GM12878 (cell line): ENCODE results near the gene CNPY1. TPM values are rescaled to one million over a fixed set of nuclear protein-coding genes. Genes with fewer than 3 reads are reported as not detected.

Experiments used
- ATAC-seq: fragments of 200-7000 bp; cut with Tn5 transposase; 3 replicates; pipeline ENCODE4 v1.9.1; 2020; ENCODE audit warnings: mild to moderate bottlenecking, moderate library complexity
- BruUV-seq: library from RNA; stranded (reverse); fragments of 400-500 nt; replicated peaks from 2 replicates; lab custom pipeline; 2021; lab: Mats Ljungman, UMichigan
- CTCF ChIA-PET: fragments of 300-600 bp; sonication (Branson Sonifier 250); formaldehyde crosslinking; extraction: SDS; loops from one replicate; lab custom pipeline; 2021; ENCODE audit warnings: inconsistent platforms; lab: Yijun Ruan, JAX
- POLR2A ChIA-PET: fragments of 350-600 bp; formaldehyde crosslinking; extraction: SDS; loops from one replicate; lab custom pipeline; 2021; ENCODE audit warnings: inconsistent platforms; lab: Charles Lee
- RAD21 ChIA-PET: fragments of 300-600 bp; sonication (Branson Sonifier 250); formaldehyde crosslinking; loops from one replicate; lab custom pipeline; 2023; ENCODE audit warnings: antibody characterized with exemption; ENCODE audit not compliant: unreplicated experiment; lab: Charles Lee
- SMC1A ChIA-PET: fragments of 300-600 bp; sonication (Branson Sonifier 250); formaldehyde crosslinking; loops from one replicate; lab custom pipeline; 2023; ENCODE audit not compliant: unreplicated experiment, uncharacterized antibody; lab: Charles Lee
- DNase-seq: peaks from one replicate; pipeline ENCODE4 v3.0.0-alpha.2; 2011; ENCODE audit warnings: low read depth, low spot score
- FAIRE-seq: peaks from 3 replicates; lab custom pipeline; 2011; peaks lifted over from hg19 to GRCh38; lab: Jason Lieb, UNC
- H2AFZ ChIP-seq: 2 replicates; pipeline ENCODE4 v1.6.0; 2011; ENCODE audit warnings: low read depth, low read length, control low read depth; ENCODE audit not compliant: control insufficient read depth
- H3K27ac ChIP-seq: 2 replicates; pipeline ENCODE4 v1.5.1; 2011; ENCODE audit warnings: control low read depth; ENCODE audit not compliant: control insufficient read depth, insufficient read depth
- H3K27me3 ChIP-seq, 2 experiments: replicated peaks in 1 of 2; 2 replicates each; pipeline versions ENCODE4 v1.6.0 to v1.6.1; 2011; ENCODE audit warnings: low read length in 1 of 2; ENCODE audit not compliant: control insufficient read depth in 2 of 2, insufficient read depth in 2 of 2
- H3K36me3 ChIP-seq, 2 experiments: 2 replicates each; pipeline ENCODE4 v1.5.1; 2011; ENCODE audit warnings: low read length in 1 of 2; ENCODE audit not compliant: control insufficient read depth in 2 of 2, insufficient read depth in 2 of 2
- H3K4me1 ChIP-seq: 2 replicates; pipeline ENCODE4 v1.6.1; 2011; ENCODE audit warnings: mild to moderate bottlenecking, low read length, moderate library complexity, mixed read lengths; ENCODE audit not compliant: control insufficient read depth, insufficient read depth
- H3K4me2 ChIP-seq: 2 replicates; pipeline ENCODE4 v1.6.0; 2011; ENCODE audit warnings: control low read depth; ENCODE audit not compliant: control insufficient read depth, insufficient read depth
- H3K4me3 ChIP-seq: fragments of 200-600 bp; sonication (generic); 2 replicates; pipeline ENCODE4 v1.5.1; 2016
- H3K79me2 ChIP-seq: 2 replicates; pipeline ENCODE4 v1.6.0; 2011; ENCODE audit warnings: low read length; ENCODE audit not compliant: control insufficient read depth, insufficient read depth
- H3K9ac ChIP-seq: 2 replicates; pipeline ENCODE4 v1.8.0; 2011; ENCODE audit warnings: low read length, control low read depth, mixed read lengths; ENCODE audit not compliant: control insufficient read depth, insufficient read depth
- H3K9me3 ChIP-seq: replicated peaks from 3 replicates; pipeline ENCODE4 v1.5.1; 2011; ENCODE audit warnings: mild to moderate bottlenecking, low read length; ENCODE audit not compliant: control insufficient read depth, insufficient read depth
- H4K20me1 ChIP-seq: 2 replicates; pipeline ENCODE4 v1.6.0; 2011; ENCODE audit not compliant: control insufficient read depth, insufficient read depth
- WGBS: methylation state at CpG from one replicate; pipeline ENCODE4 v1.1.6; 2016; ENCODE audit warnings: low lambda C conversion rate; ENCODE audit not compliant: insufficient replicate concordance, insufficient coverage; ENCODE audit errors: missing lambda C conversion rate; 5-methylcytosine and 5-hydroxymethylcytosine counted together
- in situ Hi-C: fragments of 300-500 bp; cut with MboI; formaldehyde crosslinking; loops from 9 replicates; pipeline ENCODE4 v1.14.3; 2018; ENCODE audit warnings: mixed read lengths
- intact Hi-C: fragments of 100-400 bp; cut with micrococcal nuclease; formaldehyde crosslinking; loops from one replicate; pipeline ENCODE4 v1.14.2; 2022; ENCODE audit not compliant: unreplicated experiment
- polyA plus RNA-seq, 11 experiments: library from polyadenylated mRNA; depleted of rRNA in 4 of 11; unstranded in 6 of 11; stranded (reverse) in 5 of 11; fragments of >200 nt; fragmentation: Nextera tagmentation in 4 of 11; fragmentation: Illumina TruSeq in 1 of 11; extraction: Ambion mirVana in 4 of 11; extraction: Trizol in 1 of 11; gene quantifications; 1 replicate in 1 of 11; 2 replicates in 10 of 11; pipeline versions ENCODE4 v1.2.1 to v1.2.3, GENCODE V29; 2011 to 2016; ENCODE audit warnings: inconsistent platforms in 2 of 11, missing spikeins in 2 of 11, low read depth in 1 of 11
- total RNA-seq, 4 experiments: library from RNA; depleted of rRNA in 3 of 4; stranded (reverse); fragments of >200 nt in 3 of 4; fragmentation: Illumina TruSeq in 1 of 4; extraction: Trizol in 1 of 4; gene quantifications; 2 replicates each; pipeline versions ENCODE4 v1.2.1 to v1.2.3, GENCODE V29; 2013 to 2021
- TF ChIP-seq, protein P1 (sequence below): IDR thresholded peaks from 2 replicates; pipeline ENCODE4 v1.6.1; 2012; ENCODE audit warnings: improper control_type of control experiment, low read depth, low read length; ENCODE audit not compliant: insufficient replicate concordance

Gene CNPY1
- total and polyA plus RNA-seq, 10 of the 15 experiments (the other 5 are each of a cell fraction or from before 2014, with no cell fraction given) = not detected

DNA sequence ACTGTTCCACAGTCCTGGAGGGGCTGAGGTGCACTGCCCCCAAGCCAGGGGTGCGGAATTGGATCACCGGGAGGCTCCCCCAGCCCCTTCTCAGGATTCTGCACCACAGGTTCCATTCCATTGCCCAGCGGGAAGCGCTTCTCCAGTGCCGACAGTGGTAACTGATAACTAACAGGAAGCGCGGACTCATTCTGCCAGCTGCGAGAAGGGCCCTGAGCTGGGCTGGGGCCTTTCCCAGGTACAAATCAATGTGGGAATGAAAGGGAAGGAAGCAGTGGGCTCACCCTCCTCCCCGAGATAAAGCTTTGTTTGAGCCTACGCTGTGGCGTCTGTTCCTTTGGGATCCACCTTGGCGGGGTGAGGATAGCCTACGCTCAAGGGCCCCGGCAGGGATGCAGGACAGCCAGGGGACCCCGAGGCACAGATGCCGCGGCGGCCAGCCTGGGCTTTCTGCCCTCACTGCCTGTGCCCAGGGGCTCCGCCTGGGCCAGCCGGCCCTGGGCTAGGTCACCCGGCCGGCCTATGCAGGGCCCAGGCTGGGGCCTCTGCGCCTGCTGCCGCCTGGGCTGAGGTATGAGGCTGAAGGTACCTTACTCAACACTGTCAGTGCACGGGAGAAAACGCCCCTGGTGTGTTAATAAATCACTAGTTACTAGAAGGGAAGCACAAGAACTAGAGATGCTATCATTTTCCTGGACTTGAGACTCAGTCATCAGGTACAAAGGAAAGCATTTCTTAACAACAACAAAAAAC is 49.0 kb downstream of the CNPY1 start:
- intact Hi-C loops (no loop called here), in situ Hi-C loops (no loop called here)
- SMC1A ChIA-PET = no interaction called here
- Histone ChIP-seq H3K9me3 (no peaks in the 10 kb centered on the region), H4K20me1 (no peaks in the 10 kb centered on the region), H3K4me1 (no peaks in the 10 kb centered on the region), H3K4me2 (no peak overlapping the region), H3K36me3 (no peaks in the 10 kb centered on the region)
- no TSS peak for BruUV-seq
- TF ChIP-seq, protein P1, sequence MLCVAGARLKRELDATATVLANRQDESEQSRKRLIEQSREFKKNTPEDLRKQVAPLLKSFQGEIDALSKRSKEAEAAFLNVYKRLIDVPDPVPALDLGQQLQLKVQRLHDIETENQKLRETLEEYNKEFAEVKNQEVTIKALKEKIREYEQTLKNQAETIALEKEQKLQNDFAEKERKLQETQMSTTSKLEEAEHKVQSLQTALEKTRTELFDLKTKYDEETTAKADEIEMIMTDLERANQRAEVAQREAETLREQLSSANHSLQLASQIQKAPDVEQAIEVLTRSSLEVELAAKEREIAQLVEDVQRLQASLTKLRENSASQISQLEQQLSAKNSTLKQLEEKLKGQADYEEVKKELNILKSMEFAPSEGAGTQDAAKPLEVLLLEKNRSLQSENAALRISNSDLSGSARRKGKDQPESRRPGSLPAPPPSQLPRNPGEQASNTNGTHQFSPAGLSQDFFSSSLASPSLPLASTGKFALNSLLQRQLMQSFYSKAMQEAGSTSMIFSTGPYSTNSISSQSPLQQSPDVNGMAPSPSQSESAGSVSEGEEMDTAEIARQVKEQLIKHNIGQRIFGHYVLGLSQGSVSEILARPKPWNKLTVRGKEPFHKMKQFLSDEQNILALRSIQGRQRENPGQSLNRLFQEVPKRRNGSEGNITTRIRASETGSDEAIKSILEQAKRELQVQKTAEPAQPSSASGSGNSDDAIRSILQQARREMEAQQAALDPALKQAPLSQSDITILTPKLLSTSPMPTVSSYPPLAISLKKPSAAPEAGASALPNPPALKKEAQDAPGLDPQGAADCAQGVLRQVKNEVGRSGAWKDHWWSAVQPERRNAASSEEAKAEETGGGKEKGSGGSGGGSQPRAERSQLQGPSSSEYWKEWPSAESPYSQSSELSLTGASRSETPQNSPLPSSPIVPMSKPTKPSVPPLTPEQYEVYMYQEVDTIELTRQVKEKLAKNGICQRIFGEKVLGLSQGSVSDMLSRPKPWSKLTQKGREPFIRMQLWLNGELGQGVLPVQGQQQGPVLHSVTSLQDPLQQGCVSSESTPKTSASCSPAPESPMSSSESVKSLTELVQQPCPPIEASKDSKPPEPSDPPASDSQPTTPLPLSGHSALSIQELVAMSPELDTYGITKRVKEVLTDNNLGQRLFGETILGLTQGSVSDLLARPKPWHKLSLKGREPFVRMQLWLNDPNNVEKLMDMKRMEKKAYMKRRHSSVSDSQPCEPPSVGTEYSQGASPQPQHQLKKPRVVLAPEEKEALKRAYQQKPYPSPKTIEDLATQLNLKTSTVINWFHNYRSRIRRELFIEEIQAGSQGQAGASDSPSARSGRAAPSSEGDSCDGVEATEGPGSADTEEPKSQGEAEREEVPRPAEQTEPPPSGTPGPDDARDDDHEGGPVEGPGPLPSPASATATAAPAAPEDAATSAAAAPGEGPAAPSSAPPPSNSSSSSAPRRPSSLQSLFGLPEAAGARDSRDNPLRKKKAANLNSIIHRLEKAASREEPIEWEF = no peak
- TF ChIP-seq, all 136 proteins: peak for 0
- FAIRE-seq = no peak
- no peaks in the 10 kb centered on the region for H3K79me2 ChIP-seq
- no peak overlapping the region for H3K27ac ChIP-seq
- 0 out of 4 replicates have a peak, but pooled peaks cover 0 to 5% of the 10 kb centered on the region in 2 experiments for H3K27me3 ChIP-seq
- CTCF ChIA-PET = no interaction called here
- no peak for DNase-seq
- POLR2A ChIA-PET = interaction anchor here (0.5 kb wide), 1 partner anchor 31 kb away, joined by 3 read pairs; no protein-coding TSS in a partner anchor
- no peak overlapping the region for H2AFZ ChIP-seq
- H3K9ac ChIP-seq = no peak overlapping the region
- RAD21 ChIA-PET = no interaction called here
- ATAC-seq = no peak
- H3K4me3 ChIP-seq = no peak overlapping the region
- WGBS = 61% methylated on average over 25 of the region's 26 CpGs
